ENCODE results near the gene MYOC.
"Not testable (repeated sequence)": the region's sequence is repeated elsewhere in the genome, so short reads cannot be mapped to it uniquely, and the experiment has no call there.

The MYOC gene

GRCh38 chr1:171652234-171652822, at the start of gene MYOC:
Gene MYOC, minus strand, starts transcription at chr1:171652688. Its CDS starts 77 bp downstream, at chr1:171652611.
- no peak for DNase-seq

- no peak for DNase-seq
These were observed 47.0 kb upstream of the MYOC start for GRCh38 chr1:171699531-171699930.

- not testable (repeated sequence) for DNase-seq
These were observed 43.3 kb upstream of the MYOC start for GRCh38 chr1:171695772-171696171.

GRCh38 chr1:171693541-171693940, 41.1 kb upstream of the MYOC start:
- not testable (repeated sequence) for DNase-seq

GRCh38 chr1:171683870-171684269, 31.4 kb upstream of the MYOC start:
- DNase-seq: no peak

- no peak for DNase-seq
These were observed 27.9 kb upstream of the MYOC start for GRCh38 chr1:171680339-171680738.

- DNase-seq: no peak
These were observed 24.3 kb upstream of the MYOC start for GRCh38 chr1:171676823-171677222.

GRCh38 chr1:171674431-171675405, 22.2 kb upstream of the MYOC start:
- DNase-seq: no peak

- no peak for DNase-seq
These were observed 18.3 kb upstream of the MYOC start for GRCh38 chr1:171670739-171671138.

GRCh38 chr1:171668372-171668771, 15.9 kb upstream of the MYOC start:
- DNase-seq: no peak

GRCh38 chr1:171666114-171666769, 13.8 kb upstream of the MYOC start:
- no peak for DNase-seq

GRCh38 chr1:171664976-171665375, 12.5 kb upstream of the MYOC start:
- peak; percentile 14 for DNase-seq

GRCh38 chr1:171663854-171664575, 11.5 kb upstream of the MYOC start:
- DNase-seq: no peak

- DNase-seq: no peak
These were observed 10.8 kb upstream of the MYOC start for GRCh38 chr1:171663036-171663853.

GRCh38 chr1:171661076-171661650, 8.7 kb upstream of the MYOC start:
- DNase-seq: no peak

- not testable (repeated sequence) for DNase-seq
These were observed 3.7 kb upstream of the MYOC start for GRCh38 chr1:171656206-171656605.

- no peak for DNase-seq
These were observed 3.2 kb upstream of the MYOC start for GRCh38 chr1:171655746-171656116.

GRCh38 chr1:171654942-171655745, 2.7 kb upstream of the MYOC start:
- peak; percentile 61 for DNase-seq

GRCh38 chr1:171654201-171654941, 1.9 kb upstream of the MYOC start:
- DNase-seq: peak; percentile 61

GRCh38 chr1:171653796-171654195, 1.3 kb upstream of the MYOC start:
- no peak for DNase-seq

Measured in HCEC 1CT (cell line).